Osteocyte (in vitro differentiated cells): ENCODE measurements around the gene PACS2. TPM values are rescaled to one million over a fixed set of nuclear protein-coding genes. Genes with fewer than 3 reads are reported as not detected.
A peak's percentile ranks its signal among the peaks of the same experiment; 100 is the strongest.

Experiments used
- DNase-seq: peaks from one replicate; pipeline ENCODE4 v3.0.0; 2021; ENCODE audit warnings: mixed read lengths; ENCODE audit not compliant: unreplicated experiment; ENCODE audit errors: extremely low spot score
- H3K27ac Mint-ChIP-seq: one replicate; pipeline ENCODE4 v1.8.0; 2021; ENCODE audit warnings: mild to moderate bottlenecking, mixed read lengths; ENCODE audit not compliant: unreplicated experiment
- H3K27me3 Mint-ChIP-seq: one replicate; pipeline ENCODE4 v1.8.0; 2021; ENCODE audit warnings: mixed read lengths; ENCODE audit not compliant: unreplicated experiment
- H3K36me3 Mint-ChIP-seq: one replicate; pipeline ENCODE4 v1.8.0; 2021; ENCODE audit warnings: mixed read lengths; ENCODE audit not compliant: unreplicated experiment
- H3K4me1 Mint-ChIP-seq: one replicate; pipeline ENCODE4 v1.8.0; 2021; ENCODE audit warnings: mixed read lengths; ENCODE audit not compliant: unreplicated experiment
- H3K4me3 Mint-ChIP-seq: one replicate; pipeline ENCODE4 v1.8.0; 2021; ENCODE audit warnings: mild to moderate bottlenecking, moderate library complexity, mixed read lengths; ENCODE audit not compliant: unreplicated experiment
- H3K9me3 Mint-ChIP-seq: one replicate; pipeline ENCODE4 v1.8.0; 2021; ENCODE audit warnings: mixed read lengths; ENCODE audit not compliant: unreplicated experiment
- total RNA-seq: library from RNA; stranded (reverse); gene quantifications from 2 replicates; pipeline ENCODE4 v1.2.1, GENCODE V29; 2021
- TF ChIP-seq, protein P1 (sequence below): fragments of 200-600 bp; sonication (generic); IDR thresholded peaks from 2 replicates; pipeline ENCODE4 v1.5.0; 2021; ENCODE audit warnings: antibody characterized with exemption, mild to moderate bottlenecking, moderate library complexity

Gene PACS2
- total RNA-seq, 1 donor from 2014 or later = 115 TPM

DNA sequence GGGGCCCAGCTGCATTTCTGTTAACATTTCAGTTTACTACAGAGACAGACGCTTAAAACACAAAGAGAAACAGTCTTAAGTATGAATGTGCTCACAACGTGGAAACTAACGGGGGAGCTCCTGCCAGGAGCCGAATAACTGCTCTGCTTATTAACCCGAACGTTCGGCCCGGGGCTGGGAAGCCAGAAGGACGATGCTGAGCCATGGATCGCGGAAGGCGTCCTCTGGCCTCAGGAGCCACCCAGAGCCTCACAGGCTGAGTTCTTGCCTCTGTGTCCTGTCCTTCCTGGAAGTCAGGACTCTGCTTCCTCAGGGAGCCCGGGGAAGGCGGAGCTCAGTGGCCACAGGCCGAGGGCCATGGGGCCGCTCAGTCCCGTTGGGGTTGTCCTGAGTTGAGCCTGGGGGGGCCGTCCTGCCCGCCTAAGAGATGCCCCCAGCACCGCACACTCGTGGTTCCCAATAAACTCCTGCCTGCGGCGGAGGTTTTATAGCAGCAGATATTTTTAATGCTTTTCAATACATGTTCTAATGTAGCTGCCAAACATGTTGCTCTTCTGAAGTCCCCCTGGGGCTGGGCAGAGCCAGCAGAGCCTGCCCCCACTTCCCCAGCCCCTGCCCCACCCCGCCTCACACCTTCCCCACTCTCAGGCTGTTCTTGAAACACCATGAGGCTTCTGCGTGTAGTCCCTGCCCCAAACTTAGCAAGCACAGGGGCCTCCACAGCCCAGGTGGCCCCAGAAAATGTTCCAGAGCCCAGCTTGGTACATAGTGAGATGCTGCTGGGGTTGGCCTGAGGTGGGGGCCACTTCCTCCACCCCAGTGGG, 80.4 kb downstream of the PACS2 start:
- H3K4me3 Mint-ChIP-seq = no peak overlapping the region
- DNase-seq = no peak
- peaks cover 2% of the 10 kb centered on the region for H3K36me3 Mint-ChIP-seq
- TF ChIP-seq, protein P1, sequence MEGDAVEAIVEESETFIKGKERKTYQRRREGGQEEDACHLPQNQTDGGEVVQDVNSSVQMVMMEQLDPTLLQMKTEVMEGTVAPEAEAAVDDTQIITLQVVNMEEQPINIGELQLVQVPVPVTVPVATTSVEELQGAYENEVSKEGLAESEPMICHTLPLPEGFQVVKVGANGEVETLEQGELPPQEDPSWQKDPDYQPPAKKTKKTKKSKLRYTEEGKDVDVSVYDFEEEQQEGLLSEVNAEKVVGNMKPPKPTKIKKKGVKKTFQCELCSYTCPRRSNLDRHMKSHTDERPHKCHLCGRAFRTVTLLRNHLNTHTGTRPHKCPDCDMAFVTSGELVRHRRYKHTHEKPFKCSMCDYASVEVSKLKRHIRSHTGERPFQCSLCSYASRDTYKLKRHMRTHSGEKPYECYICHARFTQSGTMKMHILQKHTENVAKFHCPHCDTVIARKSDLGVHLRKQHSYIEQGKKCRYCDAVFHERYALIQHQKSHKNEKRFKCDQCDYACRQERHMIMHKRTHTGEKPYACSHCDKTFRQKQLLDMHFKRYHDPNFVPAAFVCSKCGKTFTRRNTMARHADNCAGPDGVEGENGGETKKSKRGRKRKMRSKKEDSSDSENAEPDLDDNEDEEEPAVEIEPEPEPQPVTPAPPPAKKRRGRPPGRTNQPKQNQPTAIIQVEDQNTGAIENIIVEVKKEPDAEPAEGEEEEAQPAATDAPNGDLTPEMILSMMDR = no peak
- no peaks in the 10 kb centered on the region for H3K27me3 Mint-ChIP-seq
- no peaks in the 10 kb centered on the region for H3K9me3 Mint-ChIP-seq
- no peak overlapping the region for H3K27ac Mint-ChIP-seq
- peaks cover 9% of the 10 kb centered on the region for H3K4me1 Mint-ChIP-seq

DNA sequence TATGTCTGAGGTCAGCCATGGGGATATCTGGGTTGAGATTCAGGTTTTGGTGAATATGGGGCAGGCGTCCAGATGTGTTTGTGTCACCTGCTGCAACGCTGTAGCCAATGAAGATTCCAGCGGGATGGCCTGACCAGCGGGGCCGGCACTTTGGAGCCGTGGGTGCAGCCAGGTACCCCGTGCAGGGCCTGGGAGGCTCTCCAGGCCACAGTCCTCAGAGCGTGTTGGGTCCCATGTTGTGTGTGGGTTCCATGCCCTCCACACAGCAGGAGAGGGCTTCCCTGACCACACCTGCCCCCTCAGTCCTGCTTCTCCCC, 80.9 kb downstream of the PACS2 start:
- Mint-ChIP-seq H3K36me3 (peaks cover 6% of the 10 kb centered on the region), H3K27ac (no peak overlapping the region), H3K4me1 (peaks cover 9% of the 10 kb centered on the region), H3K27me3 (no peaks in the 10 kb centered on the region), H3K4me3 (no peak overlapping the region), H3K9me3 (peaks cover 3% of the 10 kb centered on the region)
- DNase-seq = no peak
- TF ChIP-seq, protein P1 = no peak

DNA sequence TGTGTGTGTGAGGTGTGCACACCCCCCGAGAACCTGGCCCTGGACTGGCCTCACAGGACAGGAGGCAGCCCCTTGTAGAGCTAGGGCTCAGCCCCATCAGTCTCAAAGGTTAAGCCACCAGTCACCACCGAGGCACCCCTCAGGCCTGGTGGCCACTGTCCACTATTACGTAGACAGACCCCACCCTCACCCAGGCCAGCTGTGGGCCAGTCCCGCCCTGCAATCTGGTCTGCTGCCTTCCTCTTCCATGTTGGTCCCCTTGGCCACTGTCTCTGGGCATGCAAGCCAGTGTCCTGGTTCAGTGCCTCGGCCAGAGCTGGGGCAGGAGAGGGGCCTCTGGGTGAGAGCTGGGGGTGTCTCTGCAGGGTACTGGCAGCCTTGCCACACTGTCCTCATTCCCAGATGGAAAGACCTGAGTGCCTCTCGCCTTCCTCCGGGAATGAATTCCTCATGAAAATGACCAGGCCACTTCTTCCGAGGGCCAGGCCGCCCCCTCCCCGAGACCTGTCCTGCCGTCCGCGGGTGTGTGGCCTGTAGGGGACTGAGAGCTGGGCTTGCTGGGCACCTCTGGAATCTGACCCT, 82.9 kb downstream of the PACS2 start:
- peaks cover 9% of the 10 kb centered on the region for H3K9me3 Mint-ChIP-seq
- no peak for DNase-seq
- H3K36me3 Mint-ChIP-seq = peaks cover 17% of the 10 kb centered on the region
- TF ChIP-seq, protein P1 = no peak
- H3K27ac Mint-ChIP-seq = peak overlapping the region; percentile 84
- no peaks in the 10 kb centered on the region for H3K27me3 Mint-ChIP-seq
- peaks cover 9% of the 10 kb centered on the region for H3K4me1 Mint-ChIP-seq
- peak overlapping the region; percentile 74 for H3K4me3 Mint-ChIP-seq

DNA sequence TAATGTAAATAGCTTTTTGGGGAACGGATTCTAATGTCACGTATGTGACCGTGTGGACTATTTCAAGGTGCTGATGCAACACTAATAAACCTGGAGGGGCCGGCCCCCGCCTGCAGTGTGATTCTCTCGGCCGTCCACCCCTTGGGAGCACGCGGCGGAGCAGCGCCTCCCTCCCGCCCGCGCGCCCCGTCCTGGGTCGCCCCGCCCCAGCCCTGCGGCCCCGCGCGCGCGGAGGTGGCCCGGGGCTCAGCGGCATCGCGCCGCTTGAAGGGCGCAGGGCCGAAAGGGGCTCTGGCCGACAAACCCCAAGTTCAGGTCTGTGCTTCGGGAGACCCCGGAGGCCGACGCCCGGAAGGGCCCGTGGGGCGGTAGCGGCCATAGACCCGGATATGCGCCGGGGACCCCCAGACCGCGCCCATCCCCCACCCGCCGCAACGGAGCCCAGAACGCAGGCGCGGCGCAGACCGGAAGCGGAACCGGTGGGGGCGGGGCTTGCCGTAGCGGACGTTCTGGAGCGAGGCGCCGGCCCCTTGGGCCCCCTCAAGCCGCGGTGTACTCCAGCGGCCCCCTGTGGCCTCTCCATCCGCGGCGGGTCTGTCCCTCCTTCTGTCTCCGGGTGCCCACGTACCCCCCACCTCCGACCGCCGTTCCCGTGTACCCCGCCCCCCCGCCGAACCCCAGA, 83.6 kb downstream of the PACS2 start, which contains the start of gene TEX22:
TSS of gene TEX22 (plus strand) at position 495 of the 682 bp plus-strand sequence. CDS start 803 bp downstream, outside the sequence.
- peaks cover 17% of the 10 kb centered on the region for H3K36me3 Mint-ChIP-seq
- DNase-seq = peak; percentile 96
- peak within 1 kb of the TSS; percentile 84 for H3K27ac Mint-ChIP-seq
- TF ChIP-seq, protein P1 = no peak
- H3K9me3 Mint-ChIP-seq = peaks cover 9% of the 10 kb centered on the region
- H3K4me3 Mint-ChIP-seq = peak within 1 kb of the TSS; percentile 80
- no peaks in the 10 kb centered on the region for H3K27me3 Mint-ChIP-seq
- peaks cover 9% of the 10 kb centered on the region for H3K4me1 Mint-ChIP-seq
